Testis (tissue), 2 donors: Measurements from ENCODE around the gene RBM15.

Source experiments
- POLR2A ChIP-seq: fragments of 450-650 bp; IDR thresholded peaks from one replicate; pipeline ENCODE4 v1.6.1; 2017; ENCODE audit warnings: antibody characterized with exemption, mild to moderate bottlenecking, moderate library complexity
- TF ChIP-seq, protein P1 (sequence below), 3 experiments: fragments of 450-650 bp in 2 of 3; fragments of 200-600 bp in 1 of 3; sonication (generic) in 1 of 3; IDR thresholded peaks; one replicate each; pipeline ENCODE4 v1.5.1; 2016 to 2019; ENCODE audit warnings: antibody characterized with exemption in 3 of 3, mild to moderate bottlenecking in 2 of 3, moderate library complexity in 1 of 3

DNA sequence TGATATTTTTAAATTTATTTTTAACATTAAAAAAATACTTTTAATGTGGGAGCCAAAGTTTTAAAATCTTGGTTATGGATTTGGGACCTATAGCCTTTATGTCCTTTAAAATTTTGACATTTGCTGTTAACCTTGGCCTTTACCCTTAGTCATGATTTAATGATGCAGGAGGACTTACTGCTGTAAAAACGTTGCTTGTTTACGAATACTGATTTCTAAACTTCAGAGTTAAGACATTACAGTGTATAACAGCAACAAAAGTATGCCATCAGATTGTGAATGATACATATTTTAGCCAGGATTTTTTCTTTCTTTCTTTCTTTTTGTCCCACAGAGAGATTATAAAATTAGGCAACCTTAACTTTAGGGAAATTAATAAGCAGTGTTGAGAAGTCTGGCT lies 8.9 kb downstream of the RBM15 start:
- no peak for TF ChIP-seq POLR2A
- TF ChIP-seq, protein P1, sequence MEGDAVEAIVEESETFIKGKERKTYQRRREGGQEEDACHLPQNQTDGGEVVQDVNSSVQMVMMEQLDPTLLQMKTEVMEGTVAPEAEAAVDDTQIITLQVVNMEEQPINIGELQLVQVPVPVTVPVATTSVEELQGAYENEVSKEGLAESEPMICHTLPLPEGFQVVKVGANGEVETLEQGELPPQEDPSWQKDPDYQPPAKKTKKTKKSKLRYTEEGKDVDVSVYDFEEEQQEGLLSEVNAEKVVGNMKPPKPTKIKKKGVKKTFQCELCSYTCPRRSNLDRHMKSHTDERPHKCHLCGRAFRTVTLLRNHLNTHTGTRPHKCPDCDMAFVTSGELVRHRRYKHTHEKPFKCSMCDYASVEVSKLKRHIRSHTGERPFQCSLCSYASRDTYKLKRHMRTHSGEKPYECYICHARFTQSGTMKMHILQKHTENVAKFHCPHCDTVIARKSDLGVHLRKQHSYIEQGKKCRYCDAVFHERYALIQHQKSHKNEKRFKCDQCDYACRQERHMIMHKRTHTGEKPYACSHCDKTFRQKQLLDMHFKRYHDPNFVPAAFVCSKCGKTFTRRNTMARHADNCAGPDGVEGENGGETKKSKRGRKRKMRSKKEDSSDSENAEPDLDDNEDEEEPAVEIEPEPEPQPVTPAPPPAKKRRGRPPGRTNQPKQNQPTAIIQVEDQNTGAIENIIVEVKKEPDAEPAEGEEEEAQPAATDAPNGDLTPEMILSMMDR (IDR thresholded peaks at IDR 0.05), result no peak
